CD4-positive, alpha-beta T cell (primary cell): ENCODE results near the gene GRAP. TPM values are rescaled to one million over a fixed set of nuclear protein-coding genes. Genes with fewer than 3 reads are reported as not detected.
"Not testable (repeated sequence)": the region's sequence is repeated elsewhere in the genome, so short reads cannot be mapped to it uniquely, and the experiment has no call there.

Source experiments
- ATAC-seq: fragments of 200-7000 bp; cut with Tn5 transposase; one replicate; pipeline ENCODE4 v1.10.0; 2022; ENCODE audit warnings: mild to moderate bottlenecking; ENCODE audit not compliant: poor library complexity
- CTCF ChIA-PET: fragments of 350-600 bp; sonication (Branson Sonifier 250); formaldehyde crosslinking; loops from one replicate; lab custom pipeline; 2021; ENCODE audit warnings: antibody characterized with exemption, inconsistent platforms; lab: Charles Lee
- POLR2A ChIA-PET: fragments of 350-600 bp; sonication (Branson Sonifier 250); formaldehyde crosslinking; loops from one replicate; lab custom pipeline; 2021; ENCODE audit warnings: antibody characterized with exemption, inconsistent platforms; lab: Charles Lee
- DNase-seq, 14 experiments: peaks; one replicate each; pipeline ENCODE4 v3.0.0-alpha.2; 2013 to 2020; ENCODE audit warnings: mixed read lengths in 2 of 14
- H3K27ac ChIP-seq, 2 donors: one replicate each; pipeline versions ENCODE4 v1.5.1 to v1.7.0; 2013; ENCODE audit warnings: low read length in 2 of 2, low read depth in 1 of 2, mild to moderate bottlenecking in 1 of 2
- H3K27me3 ChIP-seq, 2 experiments: 1 replicate in 1 of 2; 2 replicates in 1 of 2; pipeline versions ENCODE4 v1.6.1 to v1.7.0; 2013; ENCODE audit warnings: low read length in 2 of 2, control low read depth in 1 of 2, mild to moderate bottlenecking in 1 of 2, moderate library complexity in 1 of 2; ENCODE audit not compliant: insufficient read depth in 2 of 2, control insufficient read depth in 1 of 2
- H3K36me3 ChIP-seq: one replicate; pipeline ENCODE4 v1.6.1; 2013; ENCODE audit warnings: low read length, control low read depth; ENCODE audit not compliant: insufficient read depth
- H3K4me1 ChIP-seq: one replicate; pipeline ENCODE4 v1.6.1; 2013; ENCODE audit warnings: low read length, control low read depth; ENCODE audit not compliant: insufficient read depth
- H3K4me3 ChIP-seq: one replicate; pipeline ENCODE4 v1.5.1; 2013; ENCODE audit warnings: mild to moderate bottlenecking, low read length, moderate library complexity
- H3K9me3 ChIP-seq, 2 experiments: 1 replicate in 1 of 2; 2 replicates in 1 of 2; pipeline versions ENCODE4 v1.6.1 to v1.7.0; 2013; ENCODE audit warnings: low read length in 2 of 2, mild to moderate bottlenecking in 2 of 2, control low read depth in 1 of 2, moderate library complexity in 1 of 2; ENCODE audit not compliant: control insufficient read depth in 1 of 2, insufficient read depth in 1 of 2
- H3K27ac Mint-ChIP-seq: one replicate; pipeline ENCODE4 v1.8.0; 2020; ENCODE audit warnings: mixed read lengths
- H3K27me3 Mint-ChIP-seq: one replicate; pipeline ENCODE4 v1.8.0; 2021; ENCODE audit warnings: mixed read lengths
- H3K36me3 Mint-ChIP-seq: one replicate; pipeline ENCODE4 v1.8.0; 2021; ENCODE audit warnings: low read depth, mixed read lengths
- H3K4me1 Mint-ChIP-seq: one replicate; pipeline ENCODE4 v1.8.0; 2021; ENCODE audit warnings: low read depth, mixed read lengths
- H3K4me3 Mint-ChIP-seq: one replicate; pipeline ENCODE4 v1.8.0; 2020; ENCODE audit warnings: mild to moderate bottlenecking, mixed read lengths
- H3K9me3 Mint-ChIP-seq: one replicate; pipeline ENCODE4 v1.8.0; 2020; ENCODE audit warnings: mixed read lengths
- intact Hi-C, 2 experiments: fragments of 100-400 bp; cut with DNase I in 1 of 2; cut with micrococcal nuclease in 1 of 2; formaldehyde crosslinking; loops; one replicate each; pipeline versions ENCODE4 v1.15.1 to v1.9.0; 2023 to 2025; cut with DNase I, micrococcal nuclease
- total RNA-seq, 174 experiments: library from RNA in 2 of 174; stranded (reverse) in 2 of 174; gene quantifications; one replicate each; pipeline ENCODE4 v1.2.3 and lab custom pipeline; 2021 to 2026

Gene GRAP
- total RNA-seq, 2 experiments from 2014 or later, result 20.1 to 20.4 TPM

- H3K27ac Mint-ChIP-seq, H3K4me1 Mint-ChIP-seq, intact Hi-C loops: not testable (repeated sequence)
These were observed 8.7 kb upstream of the GRAP start for GRCh38 chr17:19055447-19055846.

DNA sequence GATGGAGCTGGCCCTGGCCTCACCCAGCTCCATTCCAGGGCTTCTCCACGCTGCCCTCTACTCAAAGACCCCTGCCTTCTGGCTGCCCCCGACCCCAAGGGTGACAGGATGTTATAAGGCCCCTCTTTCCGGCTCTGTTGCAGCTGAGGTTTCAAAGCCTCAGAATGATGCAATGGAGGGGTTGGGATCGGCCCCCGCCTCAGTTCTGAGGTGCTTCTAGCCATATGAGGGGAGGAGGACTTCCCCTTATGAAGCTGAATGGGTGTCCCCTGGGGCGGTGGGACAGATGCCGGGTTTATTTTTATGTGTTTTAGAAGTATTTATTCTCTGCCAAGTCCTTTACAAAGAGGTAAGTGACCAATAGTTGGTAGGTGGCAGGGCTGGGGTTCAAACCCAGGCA is 2.1 kb upstream of the GRAP start:
- H3K4me1 Mint-ChIP-seq, H3K9me3 Mint-ChIP-seq, H3K27me3 ChIP-seq, H3K4me3 Mint-ChIP-seq, CTCF ChIA-PET, ATAC-seq, H3K27ac Mint-ChIP-seq, H3K4me3 ChIP-seq, POLR2A ChIA-PET, intact Hi-C loops, H3K36me3 ChIP-seq, H3K27me3 Mint-ChIP-seq, DNase-seq, H3K36me3 Mint-ChIP-seq, H3K9me3 ChIP-seq, H3K4me1 ChIP-seq, H3K27ac ChIP-seq: not testable (repeated sequence)

More at GRCh38 chr17:19055447-19055846, 8.7 kb upstream of the GRAP start:
- CTCF ChIA-PET, H3K36me3 ChIP-seq, H3K9me3 ChIP-seq, H3K4me1 ChIP-seq, H3K27ac ChIP-seq, H3K27me3 Mint-ChIP-seq, H3K4me3 ChIP-seq, H3K36me3 Mint-ChIP-seq, POLR2A ChIA-PET, DNase-seq, H3K9me3 Mint-ChIP-seq, H3K27me3 ChIP-seq, H3K4me3 Mint-ChIP-seq: not testable (repeated sequence)
- ATAC-seq, result peak; percentile 94

DNA sequence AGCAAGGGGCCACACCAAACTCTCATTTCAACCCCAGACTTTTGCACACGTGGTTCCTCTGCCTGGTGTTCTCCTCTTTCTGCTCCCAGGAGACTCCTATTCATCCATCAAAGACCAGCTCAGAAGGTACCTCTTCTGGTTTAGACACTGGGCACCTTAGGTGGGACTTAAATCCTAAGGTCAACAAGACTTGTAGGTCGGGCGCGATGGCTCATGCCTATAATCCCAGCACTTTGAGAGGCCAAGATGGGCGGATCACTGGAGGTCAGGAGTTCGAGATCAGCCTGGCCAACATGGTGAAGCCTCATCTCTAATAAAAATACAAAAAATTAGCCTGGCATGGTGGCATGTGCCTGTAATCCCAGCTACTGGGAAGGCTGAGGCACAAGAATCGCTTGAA is 753 bp upstream of the GRAP start:
- H3K27me3 Mint-ChIP-seq, H3K27ac Mint-ChIP-seq, H3K4me3 Mint-ChIP-seq, H3K36me3 Mint-ChIP-seq, ATAC-seq, H3K9me3 ChIP-seq, H3K27me3 ChIP-seq, H3K4me1 ChIP-seq, POLR2A ChIA-PET, CTCF ChIA-PET, intact Hi-C loops, H3K9me3 Mint-ChIP-seq, H3K36me3 ChIP-seq, H3K4me1 Mint-ChIP-seq, H3K4me3 ChIP-seq, DNase-seq, H3K27ac ChIP-seq: not testable (repeated sequence)

DNA sequence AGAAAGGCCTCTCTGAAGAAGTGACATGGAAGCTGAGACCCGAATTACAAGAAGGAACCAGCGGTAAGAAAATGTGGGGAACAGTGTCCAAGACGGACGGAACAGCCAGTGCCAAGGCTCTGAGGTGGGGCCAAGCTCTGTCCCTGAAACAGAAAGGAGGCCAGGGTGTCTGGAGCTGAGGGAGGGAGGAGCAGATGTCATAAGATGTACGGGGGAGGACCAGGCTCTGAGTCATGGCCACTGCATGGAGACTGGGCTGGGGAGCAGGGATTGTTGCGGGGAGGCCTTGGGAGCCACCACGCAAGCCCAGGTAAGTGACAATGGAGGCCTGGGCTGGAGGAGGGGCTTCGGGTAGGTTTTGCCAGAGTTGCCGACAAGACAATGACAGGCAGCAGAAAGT is 2.1 kb downstream of the GRAP start:
- H3K27ac Mint-ChIP-seq, H3K4me1 ChIP-seq, DNase-seq, CTCF ChIA-PET, H3K9me3 ChIP-seq, H3K4me3 Mint-ChIP-seq, H3K4me3 ChIP-seq, intact Hi-C loops, H3K27ac ChIP-seq, POLR2A ChIA-PET, H3K27me3 Mint-ChIP-seq, ATAC-seq, H3K4me1 Mint-ChIP-seq, H3K27me3 ChIP-seq, H3K36me3 Mint-ChIP-seq, H3K36me3 ChIP-seq, H3K9me3 Mint-ChIP-seq: not testable (repeated sequence)

DNA sequence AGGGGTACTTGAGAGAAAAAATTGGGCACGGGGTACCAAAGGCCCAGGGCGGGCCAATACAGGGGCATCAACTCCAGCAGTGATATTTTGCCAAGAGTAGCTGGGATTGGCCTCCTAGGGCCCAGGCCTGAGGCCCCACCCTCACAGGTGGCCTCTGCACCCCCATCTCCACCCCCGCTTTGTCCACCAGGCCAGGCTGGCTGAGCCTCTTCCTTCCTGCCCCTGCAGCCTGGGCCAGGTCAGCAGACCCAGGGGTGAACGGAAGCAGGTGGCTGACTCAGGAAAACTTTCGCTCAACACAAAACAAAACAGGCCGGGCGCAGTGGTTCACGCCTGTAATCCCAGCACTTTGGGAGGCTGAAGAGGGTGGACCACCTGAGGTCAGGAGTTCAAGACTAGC is 3.7 kb downstream of the GRAP start:
- H3K9me3 ChIP-seq, intact Hi-C loops, H3K4me3 ChIP-seq, H3K4me3 Mint-ChIP-seq, POLR2A ChIA-PET, H3K27ac Mint-ChIP-seq, H3K36me3 Mint-ChIP-seq, H3K36me3 ChIP-seq, H3K4me1 Mint-ChIP-seq, H3K4me1 ChIP-seq, DNase-seq, H3K9me3 Mint-ChIP-seq, CTCF ChIA-PET, H3K27me3 ChIP-seq, H3K27me3 Mint-ChIP-seq, ATAC-seq, H3K27ac ChIP-seq: not testable (repeated sequence)

GRCh38 chr17:19042369-19042768 is 4.4 kb downstream of the GRAP start:
- H3K9me3 Mint-ChIP-seq, H3K27me3 Mint-ChIP-seq: not testable (repeated sequence)

DNA sequence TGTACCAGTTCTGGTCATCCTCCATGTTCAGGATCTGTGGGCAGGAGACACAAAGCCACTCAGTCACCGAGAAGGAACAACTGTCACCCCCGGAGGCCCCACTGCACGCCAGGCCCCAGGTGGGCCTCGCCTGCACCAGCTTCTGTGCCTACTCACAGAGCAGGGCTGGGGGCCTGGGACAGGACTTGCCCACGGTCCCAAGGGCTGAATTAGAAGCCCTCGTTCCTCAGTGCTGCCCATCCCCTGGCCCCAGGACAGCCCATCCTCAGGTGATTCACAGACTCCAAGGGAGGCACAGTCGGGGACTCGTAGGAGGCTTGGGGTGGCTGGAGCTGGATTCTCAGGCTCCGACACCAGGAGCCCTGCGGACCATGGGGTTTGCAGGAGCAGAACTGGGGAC is 4.9 kb downstream of the GRAP start:
- H3K4me1 Mint-ChIP-seq, CTCF ChIA-PET, H3K27me3 ChIP-seq: not testable (repeated sequence)

More at GRCh38 chr17:19042369-19042768, 4.4 kb downstream of the GRAP start:
- ATAC-seq, H3K36me3 ChIP-seq, H3K36me3 Mint-ChIP-seq, H3K9me3 ChIP-seq, CTCF ChIA-PET, H3K4me3 Mint-ChIP-seq, H3K4me1 ChIP-seq, intact Hi-C loops, H3K27ac ChIP-seq, H3K27me3 ChIP-seq, H3K4me1 Mint-ChIP-seq, H3K27ac Mint-ChIP-seq, H3K4me3 ChIP-seq, POLR2A ChIA-PET, DNase-seq: not testable (repeated sequence)

More for the DNA sequence above, 4.9 kb downstream of the GRAP start:
- H3K27ac ChIP-seq, H3K9me3 ChIP-seq, H3K4me1 ChIP-seq, H3K27ac Mint-ChIP-seq, H3K4me3 Mint-ChIP-seq, H3K36me3 ChIP-seq, H3K9me3 Mint-ChIP-seq, H3K4me3 ChIP-seq, ATAC-seq, POLR2A ChIA-PET, DNase-seq, intact Hi-C loops, H3K36me3 Mint-ChIP-seq, H3K27me3 Mint-ChIP-seq: not testable (repeated sequence)
